Stimulated activated CD4-positive, alpha-beta T cell treated with anti-CD3 and anti-CD28 coated beads, Interleukin-12 subunit alpha, Interleukin-12 subunit beta, amount 100 ng/mL, for 24 hours (primary cell): ENCODE data around the gene SLFNL1.
A peak's percentile ranks its signal among the peaks of the same experiment; 100 is the strongest.

ENCODE experiments used
- DNase-seq, 2 experiments: peaks; one replicate each; pipeline ENCODE4 v3.0.0-alpha.2; 2020; ENCODE audit warnings: low read depth in 2 of 2

Gene SLFNL1

DNA sequence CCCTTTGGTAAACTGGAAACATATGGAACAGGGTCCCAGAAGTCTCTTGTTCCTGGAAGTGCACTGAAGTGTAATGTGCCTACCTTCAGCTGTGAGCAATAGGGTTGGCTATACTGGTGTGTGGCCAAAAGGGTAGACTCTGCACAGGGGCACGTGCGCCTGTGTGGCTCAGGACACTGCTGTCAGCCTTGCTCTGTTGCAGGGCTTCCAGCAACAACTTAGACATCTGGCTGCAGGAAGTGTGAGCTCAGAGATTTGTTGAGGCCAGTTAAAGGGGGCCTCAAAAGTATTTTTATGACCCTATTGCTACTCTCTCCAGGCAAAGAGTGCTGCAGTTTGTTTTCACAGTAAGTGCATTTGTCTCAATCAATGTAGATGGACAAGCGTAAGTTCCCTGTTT is 34.6 kb downstream of the SLFNL1 start:
- DNase-seq: no peak

DNA sequence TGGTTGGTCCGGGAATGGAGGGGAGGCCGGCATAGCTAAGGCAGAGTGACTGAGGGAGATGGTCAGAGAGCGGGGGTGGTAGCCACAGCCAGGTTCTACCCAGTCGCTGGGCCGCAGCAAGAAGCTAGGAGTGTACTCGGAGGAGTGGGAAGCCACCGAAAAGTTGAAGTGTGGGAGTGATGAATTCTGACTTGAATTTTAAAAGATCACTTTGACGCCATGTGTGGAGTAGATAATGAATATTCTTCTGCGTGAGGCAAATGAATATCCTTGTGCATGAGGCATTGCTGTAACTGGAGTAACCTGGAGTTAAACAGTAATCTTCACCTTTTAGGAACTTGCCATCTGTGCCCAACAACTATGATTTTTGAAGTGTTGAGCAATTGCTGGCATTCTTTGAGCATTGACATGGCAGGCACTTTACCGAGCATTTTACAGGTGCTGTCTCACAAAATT is 35.2 kb downstream of the SLFNL1 start:
- no peak for DNase-seq

DNA sequence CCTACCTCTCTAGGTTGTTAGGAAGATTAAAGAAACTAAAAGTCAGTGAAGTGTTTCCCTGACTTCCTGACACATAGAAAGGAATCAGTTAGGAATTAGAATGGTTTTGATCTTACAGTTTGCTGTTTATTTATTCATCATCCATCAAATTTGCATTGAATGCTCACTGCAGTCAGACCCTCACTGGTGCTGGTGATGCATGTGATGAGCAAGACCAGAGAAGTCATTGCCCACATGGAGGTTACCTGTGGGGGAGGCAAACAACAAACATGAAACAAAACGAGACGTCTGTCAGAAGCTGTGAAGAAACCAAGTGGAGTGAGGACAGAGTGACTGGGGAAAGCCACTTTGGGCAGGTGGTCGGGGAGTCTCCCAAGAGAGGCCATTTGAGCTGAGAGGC is 35.6 kb downstream of the SLFNL1 start:
- DNase-seq: no peak

DNA sequence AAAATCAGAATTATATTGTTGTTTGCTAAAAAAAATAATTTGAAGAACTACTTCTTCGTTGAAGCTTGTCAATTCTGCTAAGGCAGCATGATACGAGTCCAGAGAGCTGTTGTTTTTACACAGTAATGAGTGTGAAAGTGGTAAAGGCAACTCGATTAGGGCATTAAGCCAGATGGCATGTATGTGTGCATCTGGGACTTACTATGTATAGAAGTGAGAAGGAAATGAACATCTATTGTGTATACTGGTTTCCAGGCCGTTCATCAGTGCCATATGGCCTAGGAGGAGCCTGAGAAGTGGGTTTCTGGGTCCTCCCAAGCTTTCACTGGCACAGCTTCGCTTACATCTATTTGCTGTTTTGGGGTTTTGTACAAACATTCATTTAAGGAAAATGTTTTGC is 36.4 kb downstream of the SLFNL1 start:
- DNase-seq: no peak

DNA sequence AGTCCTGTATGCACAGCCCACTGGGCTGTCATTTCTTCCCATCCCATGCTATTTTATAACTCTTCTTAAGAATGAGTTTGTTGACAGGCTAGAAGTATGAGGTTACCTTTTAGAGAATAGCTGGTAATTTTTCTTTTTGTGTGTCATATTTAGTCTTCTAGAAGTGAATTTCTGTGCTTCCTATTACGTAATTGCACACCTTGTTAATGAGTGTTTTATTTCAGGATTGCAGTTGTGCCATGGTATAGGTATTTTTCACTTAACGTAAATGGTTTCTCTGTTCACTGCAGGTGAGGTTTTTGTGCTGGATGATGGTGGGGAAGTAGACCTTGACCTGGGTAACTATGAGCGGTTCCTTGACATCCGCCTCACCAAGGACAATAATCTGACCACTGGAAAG is 37.0 kb downstream of the SLFNL1 start:
- no peak for DNase-seq

DNA sequence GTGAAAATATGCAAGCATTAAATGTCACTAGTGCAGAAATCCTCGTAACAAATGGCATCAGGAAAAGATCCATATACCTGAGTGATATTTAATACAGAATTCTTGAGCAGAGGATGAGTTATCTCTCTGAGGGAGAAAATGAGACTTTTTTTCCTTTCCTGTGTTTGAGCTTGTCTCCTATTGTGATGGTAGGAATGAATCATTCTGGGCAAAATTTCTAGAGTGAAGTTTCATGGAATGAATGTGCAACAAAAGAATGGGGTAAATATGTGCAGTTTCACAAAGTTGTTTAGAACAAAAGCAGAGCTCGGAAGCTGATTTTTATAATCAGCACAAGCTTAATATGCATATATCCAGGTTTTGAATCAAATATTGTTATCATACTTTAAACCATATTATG is 37.5 kb downstream of the SLFNL1 start:
- no peak for DNase-seq

DNA sequence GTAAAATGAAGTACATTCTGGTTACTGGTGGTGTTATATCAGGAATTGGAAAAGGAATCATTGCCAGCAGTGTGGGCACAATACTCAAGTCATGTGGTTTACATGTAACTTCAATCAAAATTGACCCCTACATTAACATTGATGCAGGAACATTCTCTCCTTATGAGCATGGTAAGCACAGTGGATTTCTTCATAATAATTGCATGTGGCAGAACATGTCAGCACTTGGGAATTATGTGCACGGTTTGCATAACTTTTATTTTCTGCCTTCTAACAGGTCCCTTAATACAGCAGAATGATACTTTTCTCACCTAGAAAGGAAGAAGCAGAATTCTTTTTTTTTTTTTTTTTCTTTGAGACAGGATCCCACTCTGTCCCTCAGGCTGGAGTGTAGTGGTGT is 38.2 kb downstream of the SLFNL1 start:
- DNase-seq: no peak

DNA sequence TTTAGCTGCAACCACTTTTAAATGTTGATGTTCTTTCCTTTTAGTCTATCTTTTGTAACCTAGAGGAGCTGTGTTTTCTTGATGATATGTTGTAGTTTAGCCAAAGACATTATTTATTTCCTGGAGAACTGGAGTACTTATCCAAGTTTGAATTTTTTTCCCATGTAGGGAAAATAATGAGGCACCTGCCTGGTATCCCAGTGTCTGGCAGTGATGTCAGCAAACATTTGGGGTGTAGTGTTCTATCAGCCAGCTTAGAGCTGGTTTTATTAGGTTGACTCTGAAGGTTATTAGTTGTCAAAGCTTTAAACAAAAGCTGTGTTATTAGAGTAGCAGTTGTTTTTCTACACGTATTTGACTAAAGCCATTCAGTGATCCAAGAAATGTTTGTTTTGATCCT is 38.8 kb downstream of the SLFNL1 start:
- DNase-seq: no peak

DNA sequence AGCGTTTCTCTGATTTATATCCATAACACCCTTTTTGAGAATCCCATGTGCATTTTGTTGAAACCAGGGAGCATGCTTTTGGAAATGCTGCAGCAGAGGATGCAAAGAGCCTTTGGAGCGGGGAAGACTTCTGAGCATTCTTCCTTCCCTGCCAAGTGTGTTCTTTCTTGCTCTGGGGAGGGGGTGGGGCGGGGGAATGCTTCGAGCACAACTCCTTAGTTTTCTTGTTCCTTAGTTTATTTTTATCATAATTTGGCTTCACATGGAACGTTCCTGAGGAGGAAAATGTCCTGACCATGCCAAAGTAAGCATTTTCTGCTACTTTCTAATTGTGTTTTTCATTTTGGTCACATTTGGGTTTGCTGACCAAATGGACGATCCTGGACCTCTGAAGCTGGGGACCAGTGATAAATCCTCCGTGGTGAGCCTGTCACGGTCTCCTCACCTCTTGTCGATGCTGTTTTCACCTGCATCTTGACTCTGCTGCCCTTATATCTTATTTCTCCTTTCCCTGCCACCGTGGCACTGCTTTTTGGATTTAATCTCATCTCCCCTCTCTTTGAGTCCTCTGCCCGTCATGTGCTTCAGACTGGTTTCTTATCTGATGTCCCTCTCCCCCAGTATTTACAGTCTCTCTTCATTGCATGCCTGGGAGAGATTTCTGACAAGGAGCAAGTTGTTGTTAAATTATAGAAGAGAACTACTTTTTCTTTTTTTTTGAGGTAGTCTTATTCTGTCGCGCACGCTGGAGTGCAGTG is 39.7 kb downstream of the SLFNL1 start:
- DNase-seq: no peak

DNA sequence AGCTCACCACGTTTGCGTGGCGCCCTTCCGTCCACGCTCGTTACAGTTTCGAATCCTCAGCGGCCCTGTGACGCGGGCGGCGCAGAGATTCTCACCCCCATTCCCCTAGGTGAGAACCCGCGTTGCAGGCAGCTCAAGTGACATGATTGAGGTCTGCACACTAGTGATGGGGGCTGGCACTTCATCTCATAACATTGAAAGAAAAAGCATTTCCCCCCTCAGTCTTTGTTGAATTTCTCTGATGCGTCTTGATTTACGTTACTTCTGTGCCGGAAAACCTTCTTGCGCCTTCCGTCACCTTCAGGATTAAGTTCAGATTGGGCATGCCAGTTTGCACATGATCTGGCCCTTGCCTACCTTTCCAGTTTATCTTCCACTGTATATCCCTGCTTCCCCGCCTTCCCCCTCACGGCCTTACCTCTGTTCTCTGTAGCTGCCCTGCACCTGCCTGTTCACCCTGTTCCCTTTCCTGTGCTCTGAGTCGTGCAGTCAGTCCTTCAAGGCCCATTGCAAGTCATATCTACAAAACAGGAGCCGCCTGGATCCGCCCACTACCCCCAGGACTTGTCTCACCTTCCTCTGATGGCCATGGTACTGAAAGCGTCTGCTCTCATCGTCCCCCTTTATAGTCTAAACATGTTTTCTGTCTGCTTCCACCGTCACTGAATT is 40.9 kb downstream of the SLFNL1 start:
- peak; percentile 26 to 45 for DNase-seq

DNA sequence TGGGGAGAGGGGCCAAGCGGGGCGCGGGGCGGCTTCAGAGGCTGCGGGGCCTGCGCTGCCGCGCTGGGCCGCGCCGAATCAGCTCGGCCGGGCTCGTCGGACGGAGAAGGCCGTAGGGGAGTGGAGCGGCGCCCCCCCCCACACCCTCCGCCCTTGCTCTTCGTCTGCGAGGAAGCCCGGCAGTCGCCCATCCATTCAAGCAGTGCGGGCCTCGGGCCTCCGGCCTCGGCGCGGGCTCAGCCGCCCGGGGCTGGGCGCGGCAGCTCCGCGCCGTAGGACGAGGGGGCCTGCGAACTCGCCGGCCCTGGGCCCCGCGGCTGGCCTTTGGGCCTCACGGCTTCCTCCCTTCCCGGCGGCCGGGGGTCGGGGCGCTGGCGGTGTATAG is 41.5 kb downstream of the SLFNL1 start:
- DNase-seq: no peak

DNA sequence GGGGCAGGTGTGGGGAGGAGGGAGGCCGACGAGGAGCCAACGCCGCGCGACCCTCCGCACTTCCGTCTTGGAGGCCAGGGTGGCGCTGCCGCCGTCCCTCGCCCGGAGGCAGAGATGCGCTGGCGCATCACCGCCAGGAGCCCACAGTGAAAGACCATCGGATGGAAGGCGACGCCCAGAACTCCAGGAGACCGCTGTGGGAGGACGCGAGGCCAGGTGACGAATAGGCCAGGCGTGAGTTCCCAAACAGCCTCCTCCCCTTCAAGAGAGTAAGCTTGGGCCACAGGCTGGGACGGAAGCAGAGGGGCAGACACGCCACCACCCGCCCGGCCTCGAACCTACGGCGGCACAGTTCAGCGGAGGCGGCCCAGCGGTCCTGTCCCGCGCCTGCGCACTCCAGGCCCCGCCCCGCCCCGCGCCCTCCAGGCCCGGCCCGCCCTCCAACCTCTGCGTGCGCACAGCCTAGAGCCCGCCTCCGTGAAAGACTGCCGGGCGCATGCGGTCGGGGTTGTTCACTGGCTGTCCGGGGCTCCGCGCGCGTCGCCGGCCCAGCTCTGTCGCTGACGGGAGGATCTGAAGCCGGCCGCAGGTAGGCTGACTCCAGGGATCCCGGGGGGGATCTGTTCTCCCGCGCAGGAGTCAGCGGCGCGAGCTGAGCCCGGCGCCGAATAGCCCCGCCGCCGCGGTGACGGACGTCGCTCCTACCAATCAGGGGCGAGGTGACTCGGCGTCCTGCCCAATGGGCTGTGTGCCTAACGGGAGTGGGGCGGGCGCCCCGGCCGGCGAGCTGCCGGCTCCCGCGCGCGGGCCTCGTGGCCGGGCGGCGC is 42.1 kb downstream of the SLFNL1 start, which contains the start of gene CTPS1:
Gene CTPS1, plus strand, starts transcription at position 456 of the 827 bp plus-strand sequence. CDS start 3,595 bp downstream, outside the sequence.
- peak; percentile 92 to 94 for DNase-seq

DNA sequence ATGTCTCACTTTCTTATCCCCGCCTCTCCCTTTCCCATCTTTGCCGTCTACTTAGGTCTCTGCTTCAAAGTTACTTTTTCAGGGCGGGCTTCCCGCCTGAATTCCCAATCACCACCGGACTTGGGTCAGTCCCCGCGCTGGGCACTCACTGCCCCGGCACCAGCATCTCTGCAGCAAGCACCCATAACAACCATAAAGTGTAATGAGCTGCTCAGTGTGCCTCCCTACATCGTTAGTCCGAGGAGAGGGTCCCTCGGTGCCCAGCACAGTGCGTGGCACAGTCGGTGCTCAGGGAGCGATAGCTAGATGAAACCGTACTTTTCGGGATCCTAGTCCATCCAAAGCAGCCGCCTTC is 42.7 kb downstream of the SLFNL1 start:
- DNase-seq: no peak

DNA sequence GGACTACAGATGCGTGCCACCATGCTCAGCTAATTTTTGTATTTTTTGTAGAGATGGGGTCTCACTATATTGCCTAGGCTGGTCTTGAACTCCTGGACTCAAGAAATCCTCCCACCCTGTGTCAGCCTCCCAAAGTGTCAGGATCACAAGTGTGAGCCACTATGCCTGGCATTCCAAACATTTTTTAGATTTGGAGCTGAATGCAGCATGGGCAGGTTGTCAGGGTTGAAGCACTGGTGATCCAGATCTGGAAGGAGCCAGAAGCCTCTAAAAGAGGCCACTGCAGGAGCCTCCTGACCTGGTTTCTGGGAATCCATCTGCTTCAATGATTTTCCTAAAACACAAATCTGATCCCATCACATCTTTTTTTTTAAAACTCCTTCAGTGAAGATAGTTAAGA is 43.8 kb downstream of the SLFNL1 start:
- DNase-seq: no peak

DNA sequence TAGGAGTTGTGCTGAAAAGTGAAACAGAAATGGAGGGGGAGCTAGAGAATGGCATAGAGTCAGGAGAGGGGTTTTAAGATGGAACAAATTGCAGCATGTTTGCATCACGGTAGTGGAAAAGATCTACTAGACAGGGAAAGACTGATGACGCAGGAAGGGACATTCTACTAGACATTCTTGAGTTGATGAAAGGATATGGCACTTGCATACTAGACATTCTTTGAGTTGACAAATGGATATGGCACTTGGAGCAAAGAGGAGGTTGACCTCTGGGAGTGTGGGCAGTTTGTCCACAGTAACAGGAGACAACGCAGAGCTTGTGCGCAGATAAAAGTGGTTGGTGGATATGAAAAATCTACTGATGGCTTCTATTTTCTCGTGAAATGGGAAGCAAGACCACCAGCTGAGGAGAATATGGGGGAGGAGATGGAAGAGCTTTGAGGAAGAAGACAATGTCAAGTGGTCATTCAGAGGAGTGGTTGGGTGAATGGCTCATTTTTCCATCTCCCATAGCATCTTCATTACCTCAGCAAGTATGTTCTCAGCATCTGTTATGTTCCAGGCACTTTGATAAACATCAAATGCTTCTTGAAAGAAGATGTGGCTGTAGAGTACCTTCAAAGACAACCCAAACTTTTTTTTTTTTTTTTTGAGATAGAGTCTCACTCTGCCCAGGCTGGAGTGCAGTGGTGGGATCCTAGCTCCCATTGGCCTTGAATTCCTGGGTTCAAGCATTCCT is 44.4 kb downstream of the SLFNL1 start:
- DNase-seq: no peak

DNA sequence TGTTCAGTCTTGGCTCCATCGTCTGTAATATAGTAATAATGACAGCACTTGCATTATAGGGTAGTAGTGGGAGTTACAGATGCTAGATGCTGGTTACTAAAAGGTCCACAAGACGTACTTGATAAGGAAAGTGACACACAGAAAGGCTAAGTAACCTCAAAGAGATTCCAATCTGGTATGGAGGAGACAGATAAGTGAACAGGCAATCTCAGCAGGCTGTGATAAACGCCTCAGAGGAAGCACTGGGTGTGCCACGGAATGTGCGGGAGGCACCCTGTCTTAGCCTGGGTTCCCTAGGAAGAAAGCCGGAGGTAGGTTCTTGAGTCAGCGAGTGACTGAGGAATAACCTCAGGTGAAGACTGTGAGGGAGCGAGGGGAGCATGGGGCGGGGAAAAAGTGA is 46.6 kb downstream of the SLFNL1 start:
- no peak for DNase-seq

DNA sequence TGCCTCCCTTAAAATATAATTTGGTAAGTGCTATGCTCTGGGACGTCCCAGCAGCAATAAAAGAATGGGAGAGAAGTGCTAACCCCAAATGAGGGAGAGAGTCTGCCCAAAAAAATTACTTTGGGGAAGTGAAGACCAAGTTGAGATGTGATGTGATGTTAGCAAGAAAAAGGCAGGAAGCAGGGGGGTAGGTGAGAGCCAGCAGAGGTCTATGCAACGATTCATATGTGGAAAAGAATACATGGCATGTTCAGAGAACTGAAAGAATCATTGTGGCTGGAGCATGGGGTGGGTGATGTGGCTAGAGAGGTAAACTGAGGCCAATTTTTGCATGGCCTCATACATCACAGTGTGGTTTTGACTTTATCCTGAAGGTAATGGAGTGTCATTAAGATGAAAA is 47.6 kb downstream of the SLFNL1 start:
- no peak for DNase-seq

DNA sequence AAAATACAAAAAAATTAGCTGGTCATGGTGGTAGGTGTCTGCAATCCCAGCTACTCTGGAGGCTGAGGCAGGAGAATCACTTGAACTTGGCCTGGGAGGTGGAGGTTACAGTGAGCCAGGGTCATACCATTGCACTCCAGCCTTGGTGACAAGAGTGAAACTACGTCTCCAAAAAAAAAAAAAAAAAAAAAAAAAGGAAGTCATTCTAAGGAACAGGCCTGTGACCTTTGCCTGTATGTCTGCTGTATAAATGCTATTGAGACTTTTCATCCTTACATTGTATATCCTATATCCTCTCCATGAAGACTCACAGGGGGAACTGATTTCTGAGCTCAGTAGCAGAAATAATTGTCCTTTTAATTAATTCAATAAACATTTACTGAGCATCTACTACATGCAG is 49.6 kb downstream of the SLFNL1 start:
- no peak for DNase-seq

DNA sequence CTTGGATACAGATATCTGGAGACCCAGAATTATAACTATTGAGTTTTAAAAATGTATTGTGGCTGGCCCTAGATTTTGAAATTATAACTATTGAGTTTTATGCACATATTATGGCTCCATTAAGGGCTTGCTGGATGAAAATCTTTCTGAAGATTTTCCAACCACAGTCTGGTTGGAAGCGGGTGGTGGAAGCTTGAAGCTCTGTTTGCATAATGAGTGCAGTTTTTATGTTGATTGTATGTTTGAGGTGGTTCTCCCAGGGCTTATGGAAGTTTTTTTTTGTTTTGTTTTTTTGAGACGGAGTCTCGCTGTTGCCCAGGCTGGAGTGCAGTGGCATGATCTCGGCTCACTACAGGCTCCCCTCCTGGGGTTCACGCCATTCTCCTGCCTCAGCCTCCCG is 52.1 kb downstream of the SLFNL1 start:
- no peak for DNase-seq

DNA sequence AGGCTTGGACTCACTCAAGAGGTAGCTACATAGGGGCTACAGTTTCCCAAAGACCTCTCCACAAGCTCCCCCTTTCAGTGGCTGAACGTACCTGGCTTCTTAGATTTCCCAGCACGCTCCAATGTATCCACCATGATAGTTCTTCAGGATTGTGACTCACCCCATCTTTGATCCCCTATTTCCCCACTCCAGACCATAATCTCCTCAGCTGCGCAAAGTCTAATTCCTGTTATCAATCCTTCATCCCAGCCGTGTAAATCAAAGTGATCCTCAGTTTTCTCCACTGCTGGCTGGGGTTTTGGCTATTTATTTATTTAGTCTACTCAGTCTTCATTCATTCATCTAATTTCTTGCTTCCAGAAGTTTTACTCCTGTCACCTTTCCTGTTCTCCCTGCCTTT is 55.1 kb downstream of the SLFNL1 start:
- no peak for DNase-seq
